Measurements from ENCODE around the gene GMPPA.

GMPPA gene

DNA sequence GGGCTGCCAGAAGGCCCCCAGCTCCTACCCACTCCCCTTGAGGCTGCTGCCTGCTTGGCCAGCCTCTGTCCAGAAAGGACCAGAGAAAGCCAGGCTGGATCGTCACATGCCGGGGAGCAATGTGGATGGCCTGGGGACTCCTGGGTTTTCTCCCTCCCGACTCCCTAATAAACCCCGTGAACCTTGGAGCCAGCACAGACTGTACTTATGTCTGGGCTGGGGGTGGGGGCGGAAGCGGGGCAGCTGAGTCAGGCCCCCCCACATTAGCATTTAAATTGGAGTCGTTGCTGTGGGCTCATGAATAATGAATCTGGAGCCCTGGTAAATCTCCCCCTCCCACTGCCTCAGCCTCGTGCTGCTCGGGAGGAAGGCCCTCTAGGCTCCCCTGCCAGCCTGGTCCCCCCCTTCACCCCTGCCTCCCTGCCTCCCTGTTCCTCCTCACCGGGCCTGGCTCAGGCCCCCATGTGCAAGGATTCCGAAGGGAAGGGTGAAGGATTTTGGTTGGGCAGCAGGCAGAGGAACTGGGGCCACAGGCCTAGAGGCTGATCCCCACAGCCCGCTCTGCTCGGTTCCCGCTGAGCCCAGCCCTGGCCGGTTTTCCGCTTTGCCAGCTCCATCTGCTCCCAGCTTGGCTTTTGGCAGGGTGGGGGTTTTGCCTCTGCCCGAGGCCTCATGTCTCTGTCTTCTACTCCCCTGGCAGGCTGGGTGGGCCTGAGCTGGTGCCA is 8.3 kb downstream of the GMPPA start:
- DNase-seq (ENCODE audit: low read depth): no peak

DNA sequence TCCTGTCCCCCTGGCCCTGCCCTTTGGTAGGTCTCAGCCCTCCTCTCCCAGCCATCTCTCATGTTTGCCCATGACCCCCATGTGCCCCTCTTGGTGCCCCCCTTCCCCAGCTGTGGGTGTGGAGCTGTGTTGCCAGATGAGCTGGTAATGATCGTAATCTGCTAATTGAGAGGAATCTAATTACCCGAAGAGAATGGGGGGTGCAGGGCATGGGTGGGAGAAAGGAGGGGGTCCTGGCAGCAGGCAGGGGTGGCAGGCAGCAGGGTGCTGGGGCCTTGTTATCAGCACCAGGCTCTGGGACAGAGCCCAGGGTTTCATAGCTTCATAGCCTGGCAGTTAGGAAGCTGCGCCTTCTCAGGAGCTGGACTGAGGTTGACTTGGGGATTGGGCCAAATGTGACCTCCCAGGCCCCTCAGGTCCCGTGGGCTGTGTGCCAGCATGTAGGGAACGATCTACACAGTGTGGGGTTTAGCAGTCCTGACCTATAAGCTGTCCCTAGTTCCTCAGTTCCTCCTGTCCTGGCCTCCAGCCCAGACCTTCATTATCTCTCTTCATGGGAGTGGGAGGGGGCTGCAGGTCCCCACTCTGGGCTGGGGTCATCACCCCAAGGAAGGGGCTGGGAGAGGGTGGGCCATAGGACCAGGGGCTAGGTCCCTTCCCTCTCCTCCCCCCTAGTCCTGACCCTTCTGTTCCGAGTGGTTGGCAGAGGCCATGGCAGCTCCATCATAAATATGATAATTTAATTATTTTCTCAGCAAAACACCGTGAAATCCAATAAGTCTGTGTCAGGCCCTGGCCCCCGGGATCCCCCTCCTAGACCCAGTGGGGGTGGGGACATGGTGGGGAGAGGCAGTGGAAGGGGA is 9.1 kb downstream of the GMPPA start:
- no peak for DNase-seq (ENCODE audit: low read depth)

DNA sequence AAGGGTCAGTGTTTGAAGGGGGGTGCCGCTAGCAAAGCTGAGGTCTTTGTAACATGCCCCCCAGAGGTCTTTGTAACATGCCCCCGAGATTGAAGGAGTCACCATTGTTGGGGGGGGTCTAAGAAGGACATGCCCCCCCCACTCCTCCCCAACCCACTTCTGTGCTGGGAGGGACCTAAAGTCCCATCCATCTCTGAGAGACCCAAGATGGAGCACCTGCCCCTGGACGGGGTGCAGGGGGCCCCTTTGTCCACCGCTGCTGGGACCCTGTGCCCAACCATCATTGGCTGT is 9.7 kb downstream of the GMPPA start:
- DNase-seq (ENCODE audit: low read depth): no peak

DNA sequence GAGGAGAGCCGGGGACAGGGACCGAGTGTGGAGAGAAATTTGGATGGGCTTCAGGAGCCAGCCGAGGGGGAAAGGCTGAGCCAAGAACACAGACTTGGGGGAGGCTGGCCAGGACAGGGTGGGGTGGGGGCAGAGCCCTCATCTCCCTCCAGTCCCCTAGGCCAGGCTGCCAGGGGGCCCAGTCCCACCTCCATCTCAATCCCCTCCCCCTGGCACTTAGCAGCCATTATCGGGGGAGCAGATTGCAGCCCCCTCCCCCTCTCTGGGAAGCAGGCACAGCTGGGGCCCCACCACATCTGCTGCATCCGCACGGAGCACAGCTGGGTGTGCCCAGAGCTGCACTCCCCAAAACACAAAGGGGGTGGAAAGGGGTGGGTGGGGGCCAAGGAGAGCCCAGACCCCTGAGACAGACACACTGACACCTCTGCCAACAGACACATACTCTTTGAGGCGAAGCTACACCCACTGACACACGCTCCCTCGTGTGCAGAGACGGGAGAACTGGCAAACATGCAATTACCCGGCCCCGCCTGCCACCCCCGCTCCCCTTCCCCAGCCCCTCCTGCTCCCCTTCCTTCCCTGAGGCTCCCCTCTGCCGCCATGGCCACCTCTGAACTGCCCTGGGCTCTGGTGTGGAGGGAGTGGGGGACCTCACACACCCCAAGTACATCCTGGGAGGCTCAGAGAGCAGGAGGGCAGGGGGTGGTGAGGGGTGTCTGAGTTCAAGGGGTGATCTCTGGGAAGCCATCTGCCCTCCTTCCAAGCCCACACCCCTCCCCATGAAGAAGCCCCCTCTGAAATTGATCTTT is 10.5 kb downstream of the GMPPA start:
- DNase-seq (ENCODE audit: low read depth): no peak

DNA sequence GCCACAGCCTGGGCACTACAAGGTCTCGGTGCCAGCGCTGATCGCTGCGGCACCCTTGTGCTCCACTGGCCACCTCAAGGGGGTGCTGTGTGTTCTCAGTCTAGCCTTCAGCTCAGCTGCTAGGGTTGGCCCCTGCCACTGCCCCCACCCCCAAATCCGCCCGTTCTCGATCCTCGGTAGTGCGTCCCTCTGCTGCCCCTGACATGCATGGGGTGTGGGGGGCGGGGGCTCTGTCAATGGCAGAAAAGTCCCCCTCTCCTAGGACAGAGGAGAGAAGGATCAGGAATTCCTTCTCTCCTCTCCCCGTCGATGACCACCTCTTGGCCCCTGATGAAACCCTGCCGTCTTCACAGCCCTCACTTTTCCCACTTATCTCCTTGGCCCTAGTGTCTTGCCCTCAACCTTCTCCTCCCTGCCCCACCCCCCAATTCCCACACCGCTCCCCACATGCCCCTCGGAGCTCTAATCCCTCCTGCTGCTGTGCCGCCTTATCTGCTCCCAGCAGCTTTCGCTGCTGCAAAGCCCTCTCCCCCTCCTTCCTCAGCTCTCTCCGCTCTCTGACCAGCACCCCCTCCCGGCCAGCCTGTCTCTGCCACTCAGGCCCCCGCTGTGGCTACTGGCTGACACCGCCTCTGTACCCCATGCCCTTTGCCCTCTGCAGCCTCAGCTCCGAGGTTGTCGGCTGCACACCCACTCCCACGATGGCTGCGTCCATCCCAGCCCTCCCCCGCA is 11.3 kb downstream of the GMPPA start:
- peak; percentile 97 for DNase-seq (ENCODE audit: low read depth)

DNA sequence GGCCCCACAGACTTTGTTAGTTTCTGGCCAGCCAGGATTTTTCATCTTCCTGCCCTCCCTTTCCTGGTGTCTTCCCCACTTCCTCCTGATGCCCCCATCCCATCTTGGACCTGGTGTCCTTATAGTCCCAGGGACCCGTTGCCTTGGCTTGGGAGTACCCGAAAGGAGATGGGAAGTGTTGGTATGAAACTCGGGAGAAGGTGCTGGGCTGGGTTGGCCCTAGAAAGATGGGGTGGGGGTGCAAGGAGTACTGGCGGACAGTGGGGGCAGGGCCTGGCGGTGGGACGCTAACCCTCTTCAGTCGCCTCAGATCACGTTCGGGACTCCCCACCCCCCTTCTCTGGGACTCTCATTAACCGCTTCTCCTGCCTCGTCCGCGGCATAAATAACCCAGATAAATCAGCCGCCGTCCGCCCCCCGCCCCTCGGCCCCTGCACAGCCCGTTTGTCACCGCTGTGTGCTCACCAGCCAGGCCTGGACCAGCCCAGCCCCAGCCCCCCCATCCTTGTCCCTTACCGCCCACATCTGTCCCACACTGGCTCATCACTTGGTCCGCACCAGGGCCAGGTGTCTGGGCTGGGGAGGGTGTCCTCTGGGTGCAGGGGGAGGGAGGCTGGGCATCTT is 11.9 kb downstream of the GMPPA start:
- no peak for DNase-seq (ENCODE audit: low read depth)

DNA sequence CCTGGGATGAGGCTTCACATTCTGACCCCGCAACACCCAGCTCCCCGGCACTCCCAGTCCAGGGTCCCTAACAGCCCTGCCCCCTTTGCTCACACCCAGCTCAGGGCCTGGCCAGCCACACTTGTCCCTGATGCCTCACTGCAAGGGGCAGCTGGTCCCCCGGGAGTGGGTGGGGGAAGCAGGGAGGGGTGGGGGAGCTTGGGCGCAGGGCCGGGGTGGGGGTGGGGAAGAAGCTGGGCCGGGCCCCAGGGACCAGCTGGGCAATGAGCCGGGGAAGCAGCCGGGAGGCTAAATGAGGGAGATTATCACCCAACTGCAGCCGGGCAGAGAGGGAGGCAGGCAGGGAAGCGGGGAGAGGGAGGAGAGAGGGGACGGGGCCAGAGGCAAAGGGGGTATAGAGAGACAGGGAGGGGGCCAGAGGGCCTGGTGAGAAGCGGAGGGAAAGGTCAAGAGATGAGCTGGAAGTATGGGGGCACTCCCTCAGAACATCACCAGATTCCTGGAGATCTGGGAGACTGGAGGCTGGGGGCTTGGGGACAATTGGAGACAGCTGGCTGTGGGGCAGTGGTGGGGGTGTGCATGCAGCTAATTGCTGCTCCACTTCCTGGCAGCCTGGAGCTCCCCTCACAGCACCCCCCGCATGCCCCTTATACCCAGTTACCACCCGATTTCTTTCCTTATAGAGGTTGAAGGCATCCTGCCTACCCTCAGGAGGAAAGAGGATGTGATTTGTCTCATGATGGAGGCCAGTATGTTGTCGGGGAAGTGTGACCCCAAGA is 13.0 kb downstream of the GMPPA start:
- DNase-seq (ENCODE audit: low read depth): no peak

DNA sequence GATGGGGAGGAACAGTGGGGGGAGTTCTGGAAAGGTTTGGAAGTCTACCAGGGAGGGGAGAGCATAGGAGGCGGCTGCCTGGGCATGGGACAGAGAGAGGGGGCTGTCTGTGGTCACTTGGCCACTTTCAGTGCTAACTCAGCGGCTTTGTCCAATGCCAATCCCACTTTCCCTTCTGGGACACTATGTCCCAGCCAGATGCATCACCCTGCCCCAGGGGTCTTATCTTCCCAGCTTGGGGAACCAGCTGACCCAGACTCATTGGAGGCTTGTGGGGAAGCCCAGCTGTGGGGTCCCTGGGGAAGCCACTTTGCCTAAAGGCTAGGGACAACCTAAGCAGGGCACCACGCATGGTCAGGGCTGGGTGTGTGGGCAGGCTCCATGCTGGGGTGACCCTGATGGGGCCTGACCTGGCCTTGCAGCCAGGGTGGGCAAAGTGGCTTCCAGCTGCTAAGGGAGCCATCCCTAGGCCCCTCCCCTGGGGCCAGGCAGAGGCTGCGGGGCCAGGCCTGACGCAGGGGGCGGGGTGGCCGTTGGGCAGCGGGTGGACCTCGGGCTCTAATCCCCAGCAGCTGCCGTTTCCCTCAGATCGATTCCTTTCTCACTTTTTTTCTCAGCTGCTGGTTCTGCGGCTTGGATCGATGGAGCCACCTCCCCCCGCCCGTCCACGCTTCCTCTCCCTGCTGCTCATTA is 14.0 kb downstream of the GMPPA start:
- DNase-seq (ENCODE audit: low read depth): no peak

DNA sequence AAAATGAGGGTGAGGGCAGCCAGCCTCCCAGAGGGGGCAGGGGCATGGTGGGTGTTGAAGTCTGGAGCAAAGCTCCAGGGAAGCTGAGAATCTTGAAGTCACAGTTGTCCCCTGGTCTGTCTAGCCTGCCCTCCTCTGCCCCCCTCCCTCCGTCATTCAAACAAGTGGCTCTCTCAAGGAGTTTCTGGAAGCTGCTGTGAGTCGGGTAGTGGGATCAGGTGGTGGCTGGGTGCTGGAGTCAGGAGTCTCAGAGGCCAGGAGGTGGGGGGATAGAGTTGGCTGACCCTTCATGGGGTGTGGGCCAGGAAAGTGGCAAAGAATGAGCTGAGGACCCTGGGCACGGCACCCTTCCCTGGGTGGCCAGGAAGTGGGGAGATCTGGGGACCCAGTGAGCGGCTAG is 15.1 kb downstream of the GMPPA start:
- DNase-seq (ENCODE audit: low read depth): no peak

DNA sequence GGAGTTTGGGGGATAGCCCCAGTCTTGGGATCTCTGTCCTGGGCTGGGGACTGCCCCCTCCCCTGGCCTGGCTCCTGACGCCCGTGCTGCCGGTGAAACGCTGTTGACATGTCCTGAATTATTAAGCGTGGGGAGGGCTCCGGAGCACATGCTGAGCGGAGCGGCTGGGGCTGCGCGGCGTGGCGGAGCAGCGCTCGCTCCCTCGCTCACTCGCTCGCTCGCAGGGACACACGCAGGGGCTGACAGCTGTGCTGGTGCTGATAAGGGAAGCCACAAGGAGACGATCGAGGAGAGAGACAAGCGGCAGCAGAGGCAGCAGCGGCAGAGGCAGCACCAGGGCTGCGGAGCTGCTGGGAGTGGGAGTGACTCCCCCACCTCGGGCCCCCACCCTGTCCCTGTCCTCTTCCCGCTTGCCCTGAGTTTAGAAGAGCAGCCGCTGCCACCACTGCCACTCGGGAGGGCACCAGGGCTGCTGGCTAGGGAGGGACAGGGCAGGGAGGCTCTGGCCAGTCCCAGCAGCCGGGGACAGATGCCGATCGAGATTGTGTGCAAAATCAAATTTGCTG is 15.6 kb downstream of the GMPPA start, which contains the start of gene ASIC4:
Gene ASIC4 (plus strand): TSS at position 287 of the 566 bp plus-strand sequence. CDS start 243 bp downstream, at position 530.
- peak; percentile 87 for DNase-seq (ENCODE audit: low read depth)

DNA sequence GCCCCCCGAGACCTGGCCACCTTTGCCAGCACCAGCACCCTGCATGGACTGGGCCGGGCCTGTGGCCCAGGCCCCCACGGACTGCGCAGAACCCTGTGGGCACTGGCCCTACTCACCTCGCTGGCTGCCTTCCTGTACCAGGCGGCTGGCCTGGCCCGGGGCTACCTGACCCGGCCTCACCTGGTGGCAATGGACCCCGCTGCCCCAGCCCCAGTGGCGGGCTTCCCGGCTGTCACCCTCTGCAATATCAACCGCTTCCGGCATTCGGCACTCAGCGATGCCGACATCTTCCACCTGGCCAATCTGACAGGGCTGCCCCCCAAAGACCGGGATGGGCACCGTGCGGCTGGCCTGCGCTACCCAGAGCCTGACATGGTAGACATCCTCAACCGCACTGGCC is 16.1 kb downstream of the GMPPA start:
- no peak for DNase-seq (ENCODE audit: low read depth)

DNA sequence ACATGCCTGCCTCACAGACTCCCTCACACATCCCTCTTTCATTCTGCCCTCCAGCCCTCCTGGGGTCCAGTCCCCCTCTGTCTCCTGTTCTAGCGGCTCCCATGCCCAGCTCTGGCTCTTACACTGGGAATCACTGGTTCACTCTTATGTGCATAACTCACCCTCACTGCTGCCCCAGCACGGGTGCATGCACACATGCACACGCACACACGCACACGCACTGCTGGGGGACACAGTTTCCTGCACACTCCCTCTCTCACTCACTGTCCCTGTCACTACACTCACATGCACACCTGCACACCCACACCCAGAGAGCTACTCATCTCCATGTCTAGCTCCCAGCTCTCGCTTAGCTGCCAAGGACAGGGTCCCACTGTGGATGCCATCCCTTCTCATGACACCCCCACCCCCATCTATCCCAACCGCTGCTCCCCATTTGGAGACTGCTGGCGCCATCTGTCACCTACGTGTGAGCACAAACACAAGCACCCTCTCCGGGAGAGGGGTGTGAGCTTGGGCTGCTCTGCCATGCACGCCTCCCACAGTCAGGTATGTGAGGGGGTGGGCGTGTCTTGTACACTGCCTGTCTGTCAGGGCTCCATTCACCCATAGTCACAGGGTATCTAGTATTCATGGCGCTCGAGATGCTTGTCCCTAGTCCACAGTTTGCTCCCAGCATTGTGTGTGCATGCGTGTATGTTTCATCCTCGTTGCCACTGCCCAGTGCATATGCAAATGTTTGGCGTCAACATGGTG is 17.4 kb downstream of the GMPPA start:
- no peak for DNase-seq (ENCODE audit: low read depth)

DNA sequence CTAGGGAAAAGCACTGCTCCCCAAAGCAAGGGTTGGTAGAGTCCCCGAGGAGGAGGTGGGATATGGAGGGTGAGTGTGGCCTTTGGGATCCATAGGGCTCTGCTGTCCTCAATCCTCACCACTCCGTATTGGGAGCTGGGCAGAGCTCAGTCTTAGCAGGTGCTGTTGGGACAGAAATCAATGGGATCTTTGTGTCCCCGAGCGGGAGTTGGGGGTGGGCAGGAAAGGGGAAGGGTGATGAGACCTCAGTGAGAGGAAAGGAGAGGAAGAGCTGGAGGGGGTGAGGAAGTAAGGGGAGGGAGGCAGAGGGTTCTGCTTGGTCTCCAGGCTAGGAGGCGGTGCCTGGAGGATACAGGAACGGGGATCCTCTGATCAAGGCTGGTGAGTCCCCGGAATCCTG is 18.2 kb downstream of the GMPPA start:
- no peak for DNase-seq (ENCODE audit: low read depth)

DNA sequence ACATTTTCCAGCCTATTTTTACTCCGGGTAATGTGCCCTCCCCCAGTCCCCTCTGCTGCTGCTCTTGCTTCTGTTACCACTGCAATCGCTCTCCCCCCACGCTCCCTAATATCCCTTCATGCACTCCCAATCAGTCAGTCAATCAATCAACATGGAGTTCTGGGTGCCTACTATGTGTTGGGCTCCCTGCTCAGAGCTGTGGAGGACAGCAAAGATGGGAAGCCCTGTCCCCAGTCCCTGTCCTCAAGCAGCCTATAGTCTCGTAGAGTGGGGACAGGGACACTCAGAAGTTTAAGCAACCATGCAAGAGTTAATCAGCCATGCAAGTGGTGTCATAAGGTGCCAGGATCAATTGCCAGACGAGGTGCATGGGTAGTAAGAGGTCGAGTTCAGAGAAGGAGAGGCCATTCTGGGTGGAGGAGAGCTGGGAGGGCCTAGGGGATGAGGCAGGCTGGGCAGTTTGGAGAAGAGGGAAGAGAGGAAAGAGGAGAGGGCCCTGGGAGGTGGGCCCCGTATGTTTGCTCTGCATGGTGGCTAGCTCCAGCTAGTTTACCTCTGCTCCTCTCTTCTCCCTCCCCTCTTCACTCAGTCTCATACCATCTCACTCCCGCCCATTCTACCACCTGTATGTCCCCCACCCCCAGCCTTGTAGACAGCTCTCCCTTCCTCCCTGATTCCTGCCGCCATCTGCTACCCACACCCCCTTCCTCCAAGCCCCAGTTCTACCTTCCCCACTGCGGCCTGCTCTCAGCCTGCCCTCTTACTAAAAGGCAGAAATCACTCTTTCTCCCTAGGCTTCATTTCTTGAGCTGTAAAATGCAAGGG is 19.5 kb downstream of the GMPPA start:
- DNase-seq (ENCODE audit: low read depth): no peak

DNA sequence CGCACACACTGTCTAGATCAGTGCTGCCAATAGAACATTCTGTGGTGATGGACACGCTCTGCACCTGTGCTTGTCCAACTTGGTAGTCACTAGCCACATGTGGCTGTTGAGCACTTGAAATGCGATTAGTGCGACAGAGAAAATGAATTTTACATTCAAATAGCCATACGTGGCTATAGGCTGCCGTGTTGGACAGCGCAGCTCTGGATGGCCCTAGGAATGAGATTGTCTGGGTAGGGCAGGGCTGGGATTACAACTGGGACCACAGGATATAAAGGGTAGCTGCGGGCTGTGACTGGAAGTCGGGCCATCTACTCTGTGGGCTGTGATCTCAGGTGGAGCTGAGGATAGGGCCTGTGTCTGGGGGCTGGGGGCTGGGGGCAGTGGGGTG is 20.8 kb downstream of the GMPPA start:
- no peak for DNase-seq (ENCODE audit: low read depth)

DNA sequence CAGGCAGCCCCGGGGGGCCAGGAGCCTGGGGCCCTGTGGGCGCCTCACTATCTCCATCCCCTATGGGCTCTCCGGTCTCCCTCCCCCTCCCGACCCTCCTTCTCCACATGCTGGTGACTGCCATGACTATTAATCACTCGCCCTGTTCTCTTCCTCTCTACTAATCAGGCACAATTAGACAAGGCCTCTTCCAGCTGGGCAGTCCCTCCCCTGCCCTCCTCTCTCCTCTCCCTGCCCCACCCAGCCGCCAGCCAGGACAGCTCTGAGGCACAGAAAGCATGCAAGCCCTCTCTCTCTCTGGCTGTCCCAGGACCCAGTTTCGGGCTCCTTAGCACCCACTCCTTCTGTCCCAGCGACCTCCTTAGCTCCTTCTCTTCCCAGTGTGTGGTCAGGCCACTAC is 21.4 kb downstream of the GMPPA start:
- no peak for DNase-seq (ENCODE audit: low read depth)

DNA sequence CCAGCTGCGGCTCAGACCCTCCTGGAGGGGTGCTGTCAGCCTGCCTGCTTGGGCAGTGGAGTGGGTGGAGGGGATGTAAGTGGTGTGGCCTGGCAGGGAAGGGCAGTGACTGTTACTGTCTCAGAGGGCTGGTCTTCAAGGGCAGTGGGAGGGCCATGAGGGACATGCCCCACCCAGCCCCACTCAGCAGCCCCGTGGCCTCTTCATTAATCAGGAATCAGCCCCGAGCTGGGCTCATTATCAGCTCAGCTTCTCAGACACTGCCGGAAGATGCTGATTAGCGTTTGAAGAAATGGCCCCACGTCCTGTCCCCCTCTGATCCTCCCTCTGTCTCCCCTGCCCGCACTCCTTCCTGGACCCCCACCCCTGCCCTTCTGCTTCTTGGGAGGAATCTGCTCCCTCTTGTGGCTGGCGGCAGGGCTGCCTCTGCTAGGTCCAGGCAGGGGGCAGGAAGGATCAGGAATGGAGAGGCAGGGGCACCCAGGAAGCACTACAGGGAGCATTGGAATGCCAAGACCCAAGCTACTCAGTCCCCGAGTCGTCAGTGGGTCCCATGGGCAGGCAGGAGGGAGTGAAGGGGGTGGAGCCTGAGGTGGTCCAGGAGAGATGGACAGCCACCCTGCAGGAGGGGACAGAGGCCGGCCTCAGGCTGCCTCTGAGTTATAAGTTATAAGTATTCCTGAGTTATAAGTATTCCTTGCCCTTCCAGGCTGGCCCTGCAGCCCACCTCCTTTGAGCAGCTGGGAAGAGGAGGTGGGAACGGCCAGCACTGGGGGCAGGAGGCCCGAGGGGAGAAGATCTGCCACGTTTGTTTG is 22.6 kb downstream of the GMPPA start:
- DNase-seq (ENCODE audit: low read depth): peak; percentile 93

Data from CMK (cell line).